HG03575 (cell line): ENCODE measurements around the gene FAM98C.
"Not testable (repeated sequence)": the region's sequence is repeated elsewhere in the genome, so short reads cannot be mapped to it uniquely, and the experiment has no call there.

ENCODE experiments used
- ATAC-seq: cut with Tn5 transposase; IDR thresholded peaks from one replicate; pipeline ENCODE4 v1.9.1; 2021; ENCODE audit not compliant: unreplicated experiment, insufficient number of reproducible peaks, low FRiP score; ENCODE audit errors: extremely low read depth

FAM98C gene

GRCh38 chr19:38417544-38418506, 14.9 kb downstream of the FAM98C start:
- no peak for ATAC-seq

GRCh38 chr19:38420935-38421334, 18.0 kb downstream of the FAM98C start:
- ATAC-seq: no peak

- no peak for ATAC-seq
These were observed 19.0 kb downstream of the FAM98C start for GRCh38 chr19:38421856-38422255.

- ATAC-seq: no peak
These were observed 19.5 kb downstream of the FAM98C start for GRCh38 chr19:38422438-38422837.

- no peak for ATAC-seq
These were observed 21.4 kb downstream of the FAM98C start for GRCh38 chr19:38424272-38424671.

- no peak for ATAC-seq
These were observed 22.4 kb downstream of the FAM98C start for GRCh38 chr19:38425222-38425809.

GRCh38 chr19:38425810-38426466, 23.0 kb downstream of the FAM98C start, which contains the start of gene RASGRP4:
Gene RASGRP4 (minus strand): TSS chr19:38426219. CDS start chr19:38426091, 128 bp downstream.
- no peak for ATAC-seq

GRCh38 chr19:38427035-38427677, 24.3 kb downstream of the FAM98C start:
- ATAC-seq: not testable (repeated sequence)

GRCh38 chr19:38429055-38429810, 26.3 kb downstream of the FAM98C start:
- ATAC-seq: no peak

- ATAC-seq: no peak
These were observed 26.9 kb downstream of the FAM98C start for GRCh38 chr19:38429811-38430156.

- no peak for ATAC-seq
These were observed 28.0 kb downstream of the FAM98C start for GRCh38 chr19:38430931-38431330.

GRCh38 chr19:38433268-38433733, 30.4 kb downstream of the FAM98C start, which contains the start of gene RYR1:
Gene RYR1 (plus strand): TSS chr19:38433691. CDS start chr19:38433830, 139 bp downstream.
- ATAC-seq: no peak

GRCh38 chr19:38434549-38435051, 31.7 kb downstream of the FAM98C start:
- no peak for ATAC-seq

- ATAC-seq: no peak
These were observed 34.4 kb downstream of the FAM98C start for GRCh38 chr19:38437295-38437694.

- no peak for ATAC-seq
These were observed 35.0 kb downstream of the FAM98C start for GRCh38 chr19:38437917-38438316.

- no peak for ATAC-seq
These were observed 37.7 kb downstream of the FAM98C start for GRCh38 chr19:38440592-38440991.

- no peak for ATAC-seq
These were observed 38.9 kb downstream of the FAM98C start for GRCh38 chr19:38441657-38442348.

- ATAC-seq: no peak
These were observed 39.8 kb downstream of the FAM98C start for GRCh38 chr19:38442736-38443135.
